Mesothelial cell of epicardium (in vitro differentiated cells): ENCODE data around the gene SOX11. TPM values are rescaled to one million over a fixed set of nuclear protein-coding genes. Genes with fewer than 3 reads are reported as not detected.

ENCODE experiments used
- DNase-seq, 2 experiments: peaks; one replicate each; pipeline ENCODE4 v3.0.0; 2021; ENCODE audit warnings: low spot score in 2 of 2; ENCODE audit not compliant: unreplicated experiment in 2 of 2
- H3K27ac Mint-ChIP-seq: 2 replicates; pipeline ENCODE4 v1.8.0; 2021; ENCODE audit warnings: mixed read lengths
- H3K27me3 Mint-ChIP-seq: 2 replicates; pipeline ENCODE4 v1.8.0; 2021; ENCODE audit warnings: low read depth, mixed read lengths
- H3K36me3 Mint-ChIP-seq: 2 replicates; pipeline ENCODE4 v1.8.0; 2021; ENCODE audit warnings: mixed read lengths
- H3K4me1 Mint-ChIP-seq: 2 replicates; pipeline ENCODE4 v1.8.0; 2021; ENCODE audit warnings: mixed read lengths
- H3K4me3 Mint-ChIP-seq: 2 replicates; pipeline ENCODE4 v1.8.0; 2021; ENCODE audit warnings: mild to moderate bottlenecking, moderate library complexity, mixed read lengths
- H3K9me3 Mint-ChIP-seq: 2 replicates; pipeline ENCODE4 v1.8.0; 2021; ENCODE audit warnings: mixed read lengths
- total RNA-seq: library from RNA; stranded (reverse); gene quantifications from 3 replicates; pipeline ENCODE4 v1.2.1, GENCODE V29; 2021
- TF ChIP-seq, protein P1 (sequence below): fragments of 200-600 bp; sonication (generic); IDR thresholded peaks from one replicate; pipeline ENCODE4 v1.5.0; 2021; ENCODE audit warnings: antibody characterized with exemption; ENCODE audit not compliant: unreplicated experiment

Gene SOX11
- total RNA-seq, 1 donor from 2014 or later = 46.2 TPM

DNA sequence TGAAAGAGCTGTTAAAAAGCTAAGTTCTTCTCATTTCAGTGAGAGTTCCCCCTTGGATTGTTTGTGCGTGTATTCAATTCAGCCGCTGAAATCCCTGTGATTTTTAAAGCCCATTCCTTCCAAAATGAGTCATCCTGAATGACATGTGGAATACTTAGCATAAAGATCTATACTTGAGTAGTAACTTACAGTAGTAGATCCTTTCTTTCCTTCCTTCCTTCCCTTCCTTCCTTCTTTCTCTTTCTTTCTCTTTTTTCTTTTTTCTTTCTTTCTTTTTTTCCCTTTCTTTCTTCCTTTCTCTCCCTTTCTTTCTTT, 18.2 kb upstream of the SOX11 start:
- Mint-ChIP-seq H3K9me3 (no peaks in the 10 kb centered on the region), H3K4me3 (peak overlapping the region; percentile 66), H3K27me3 (peaks cover 14% of the 10 kb centered on the region), H3K27ac (no peak overlapping the region), H3K4me1 (peaks cover 28% of the 10 kb centered on the region), H3K36me3 (no peaks in the 10 kb centered on the region)
- DNase-seq = no peak
- TF ChIP-seq, protein P1, sequence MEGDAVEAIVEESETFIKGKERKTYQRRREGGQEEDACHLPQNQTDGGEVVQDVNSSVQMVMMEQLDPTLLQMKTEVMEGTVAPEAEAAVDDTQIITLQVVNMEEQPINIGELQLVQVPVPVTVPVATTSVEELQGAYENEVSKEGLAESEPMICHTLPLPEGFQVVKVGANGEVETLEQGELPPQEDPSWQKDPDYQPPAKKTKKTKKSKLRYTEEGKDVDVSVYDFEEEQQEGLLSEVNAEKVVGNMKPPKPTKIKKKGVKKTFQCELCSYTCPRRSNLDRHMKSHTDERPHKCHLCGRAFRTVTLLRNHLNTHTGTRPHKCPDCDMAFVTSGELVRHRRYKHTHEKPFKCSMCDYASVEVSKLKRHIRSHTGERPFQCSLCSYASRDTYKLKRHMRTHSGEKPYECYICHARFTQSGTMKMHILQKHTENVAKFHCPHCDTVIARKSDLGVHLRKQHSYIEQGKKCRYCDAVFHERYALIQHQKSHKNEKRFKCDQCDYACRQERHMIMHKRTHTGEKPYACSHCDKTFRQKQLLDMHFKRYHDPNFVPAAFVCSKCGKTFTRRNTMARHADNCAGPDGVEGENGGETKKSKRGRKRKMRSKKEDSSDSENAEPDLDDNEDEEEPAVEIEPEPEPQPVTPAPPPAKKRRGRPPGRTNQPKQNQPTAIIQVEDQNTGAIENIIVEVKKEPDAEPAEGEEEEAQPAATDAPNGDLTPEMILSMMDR = no peak

DNA sequence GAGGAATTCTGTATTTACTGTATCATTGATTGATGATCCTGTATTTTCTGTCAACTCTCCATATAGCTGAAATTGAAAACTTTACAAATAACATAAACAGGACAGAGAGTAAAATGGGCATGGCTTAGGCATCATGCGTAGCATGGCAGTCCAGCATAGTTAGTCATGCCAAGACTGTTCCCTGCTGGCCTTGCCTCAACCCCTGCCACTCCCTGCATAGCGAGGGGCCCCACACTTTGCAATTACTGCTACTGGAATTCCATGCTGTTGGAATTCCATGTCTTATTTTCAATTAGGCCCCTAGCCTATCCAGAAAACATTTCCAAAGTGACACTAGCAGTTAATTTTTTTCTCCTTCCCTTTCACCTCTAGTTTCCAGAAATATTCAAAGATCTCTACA, 15.1 kb upstream of the SOX11 start:
- no peak overlapping the region for H3K27ac Mint-ChIP-seq

DNA sequence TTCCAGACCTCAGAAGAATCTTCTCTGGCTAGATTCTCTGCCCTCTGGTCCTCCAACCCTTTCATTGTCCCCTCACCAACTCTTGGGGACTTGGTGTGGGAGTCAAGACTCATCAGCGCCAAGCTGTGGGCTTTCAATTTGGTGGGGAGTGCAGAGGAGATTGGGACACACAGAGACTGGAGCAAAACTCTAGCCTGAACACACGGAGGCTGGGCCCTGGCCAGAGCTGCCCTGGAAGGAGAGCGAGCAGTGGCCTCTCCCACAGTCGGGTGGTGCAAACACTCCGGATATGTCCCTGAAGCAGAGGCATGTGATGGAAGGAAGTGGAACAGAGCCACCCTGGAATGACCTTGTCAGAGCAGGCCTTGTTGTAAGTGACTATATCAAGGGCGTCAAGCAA, 8.7 kb upstream of the SOX11 start:
- peaks cover 19% of the 10 kb centered on the region for H3K36me3 Mint-ChIP-seq
- peaks cover 2% of the 10 kb centered on the region for H3K27me3 Mint-ChIP-seq
- DNase-seq = no peak
- peaks cover 19% of the 10 kb centered on the region for H3K9me3 Mint-ChIP-seq
- H3K27ac Mint-ChIP-seq = no peak overlapping the region
- H3K4me1 Mint-ChIP-seq = peaks cover 2% of the 10 kb centered on the region
- H3K4me3 Mint-ChIP-seq = no peak overlapping the region
- TF ChIP-seq, protein P1 = no peak

More for the DNA sequence above, 15.1 kb upstream of the SOX11 start:
- Mint-ChIP-seq H3K27me3 (peaks cover 14% of the 10 kb centered on the region), H3K4me3 (no peak overlapping the region), H3K36me3 (peaks cover 16% of the 10 kb centered on the region), H3K4me1 (peaks cover 28% of the 10 kb centered on the region), H3K9me3 (peaks cover 19% of the 10 kb centered on the region)
- TF ChIP-seq, protein P1 = no peak
- DNase-seq = no peak

DNA sequence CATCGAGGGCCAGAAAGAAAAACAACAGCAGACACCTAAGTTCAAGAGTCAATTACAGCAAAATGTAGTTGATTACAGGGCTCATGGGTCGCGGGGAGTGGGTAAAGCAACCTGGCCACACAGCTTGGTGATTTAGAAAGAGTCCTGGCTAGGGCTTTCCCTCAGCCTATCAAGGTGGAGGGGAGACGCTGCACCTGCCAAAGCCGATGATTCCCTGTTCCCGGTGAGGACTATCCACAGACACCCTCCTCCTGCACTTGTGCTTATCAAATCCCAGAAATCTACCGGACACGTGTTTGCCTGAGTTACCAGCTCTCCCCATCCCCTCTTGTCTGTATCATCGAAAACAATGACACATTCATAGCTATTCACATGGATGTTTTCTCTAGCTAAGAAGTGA, 7.0 kb upstream of the SOX11 start:
- Mint-ChIP-seq H3K9me3 (peaks cover 17% of the 10 kb centered on the region), H3K4me1 (peaks cover 14% of the 10 kb centered on the region), H3K27me3 (peaks cover 2% of the 10 kb centered on the region), H3K27ac (no peak overlapping the region), H3K36me3 (peaks cover 18% of the 10 kb centered on the region), H3K4me3 (no peak overlapping the region)
- TF ChIP-seq, protein P1 = no peak
- DNase-seq = no peak

DNA sequence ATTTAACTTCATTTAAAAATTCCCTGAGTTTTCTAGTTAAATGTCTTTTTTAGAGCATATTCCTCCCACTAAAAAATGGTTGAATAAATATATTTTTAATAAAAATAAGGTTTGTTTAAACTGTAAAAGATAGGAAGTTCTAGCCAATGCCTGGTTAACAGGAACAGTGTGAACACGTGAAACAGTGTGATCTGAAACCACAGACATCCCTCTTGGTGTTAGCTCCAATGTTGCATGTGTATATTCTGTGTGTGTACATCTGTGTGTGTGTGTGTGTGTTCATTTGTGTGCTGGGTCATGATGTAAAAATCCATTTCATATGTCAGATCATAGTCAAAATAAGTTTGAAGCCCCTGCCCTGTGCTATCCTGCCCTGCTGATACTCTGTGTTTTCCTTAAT, 6.1 kb upstream of the SOX11 start:
- Mint-ChIP-seq H3K4me1 (peaks cover 17% of the 10 kb centered on the region), H3K27ac (no peak overlapping the region), H3K36me3 (peaks cover 10% of the 10 kb centered on the region), H3K9me3 (peaks cover 8% of the 10 kb centered on the region), H3K27me3 (peaks cover 2% of the 10 kb centered on the region), H3K4me3 (no peak overlapping the region)
- DNase-seq = no peak
- TF ChIP-seq, protein P1 = no peak

DNA sequence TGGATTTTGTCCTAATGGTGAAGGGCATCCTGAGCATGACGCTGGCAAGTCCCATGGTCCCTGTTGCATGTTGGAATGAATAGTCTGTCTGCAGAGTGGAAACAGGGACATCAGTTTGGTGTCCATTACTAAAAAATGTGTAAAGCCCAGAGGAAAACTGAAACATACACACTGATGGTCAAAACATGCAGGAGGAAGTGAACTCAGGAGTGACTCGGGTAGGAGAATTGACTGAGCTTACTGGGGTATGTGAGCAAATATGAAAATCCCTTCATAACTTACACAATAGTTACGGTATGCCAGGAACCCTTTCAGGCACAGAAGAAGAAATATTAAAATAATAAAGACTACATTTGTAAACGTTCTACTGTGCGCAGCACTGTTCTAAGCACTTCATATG, 5.6 kb upstream of the SOX11 start:
- peaks cover 4% of the 10 kb centered on the region for H3K9me3 Mint-ChIP-seq
- TF ChIP-seq, protein P1 = no peak

More for the DNA sequence above, 5.6 kb upstream of the SOX11 start:
- no peak overlapping the region for H3K27ac Mint-ChIP-seq
- H3K4me3 Mint-ChIP-seq = no peak overlapping the region
- H3K27me3 Mint-ChIP-seq = peaks cover 2% of the 10 kb centered on the region
- H3K36me3 Mint-ChIP-seq = peaks cover 5% of the 10 kb centered on the region
- no peak for DNase-seq
- H3K4me1 Mint-ChIP-seq = peaks cover 17% of the 10 kb centered on the region
